SH-SY5Y (cell line): ENCODE data around the gene ADPRHL1.

Source experiments
- GATA2 ChIP-seq: IDR thresholded peaks from 2 replicates; pipeline ENCODE4 v1.6.1; 2011; ENCODE audit warnings: mild to moderate bottlenecking, low read depth, low read length
- GATA3 ChIP-seq: IDR thresholded peaks from 2 replicates; pipeline ENCODE4 v1.6.1; 2011; ENCODE audit warnings: low read depth, mild to moderate bottlenecking, low read length, moderate library complexity

DNA sequence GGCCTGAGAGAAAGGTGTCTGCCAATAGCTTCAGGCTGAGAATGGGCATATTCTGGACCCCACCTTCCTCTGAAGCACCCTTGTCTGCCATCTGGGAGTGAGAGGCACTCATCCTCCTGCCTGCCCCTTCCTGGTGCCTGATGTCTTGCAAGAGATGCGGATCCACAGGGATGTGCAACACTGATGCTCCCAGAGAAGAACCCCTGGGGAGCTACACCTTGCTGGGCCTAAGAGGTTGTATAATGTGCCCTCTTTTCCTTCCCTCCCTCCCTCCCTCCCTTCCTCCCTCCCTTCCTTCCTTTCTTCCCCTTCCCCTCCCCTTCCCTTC, 34.6 kb downstream of the ADPRHL1 start:
- TF ChIP-seq GATA2 (no peak), GATA3 (no peak)
